T-helper 17 cell (primary cell): Measurements from ENCODE around the gene PTCD2. TPM values are rescaled to one million over a fixed set of nuclear protein-coding genes. Genes with fewer than 3 reads are reported as not detected.

ENCODE experiments used
- ATAC-seq: fragments of 150-1000 bp; cut with Tn5 transposase; 2 replicates; pipeline ENCODE4 v1.10.0; 2021; ENCODE audit warnings: mild to moderate bottlenecking, moderate library complexity
- DNase-seq, 3 donors: peaks; one replicate each; pipeline versions ENCODE4 v3.0.0 to v3.0.0-alpha.2; 2020 to 2021
- H3K9me3 ChIP-seq: one replicate; pipeline ENCODE4 v1.7.0; 2013; ENCODE audit warnings: low read length, mild to moderate bottlenecking; ENCODE audit not compliant: control insufficient read depth, poor library complexity, severe bottlenecking
- H3K27ac Mint-ChIP-seq: one replicate; pipeline ENCODE4 v1.8.0; 2022; ENCODE audit warnings: mild to moderate bottlenecking, moderate library complexity, mixed read lengths
- H3K27me3 Mint-ChIP-seq: one replicate; pipeline ENCODE4 v1.8.0; 2022; ENCODE audit warnings: mixed read lengths
- H3K36me3 Mint-ChIP-seq: one replicate; pipeline ENCODE4 v1.8.0; 2022; ENCODE audit warnings: low read depth, mixed read lengths
- H3K4me1 Mint-ChIP-seq: one replicate; pipeline ENCODE4 v1.8.0; 2022; ENCODE audit warnings: mild to moderate bottlenecking, mixed read lengths
- H3K4me3 Mint-ChIP-seq: one replicate; pipeline ENCODE4 v1.8.0; 2022; ENCODE audit warnings: mild to moderate bottlenecking, moderate library complexity, mixed read lengths
- total RNA-seq, 4 donors: library from RNA in 2 of 4; stranded (reverse) in 2 of 4; gene quantifications; one replicate each; pipeline ENCODE4 v1.2.3 and lab custom pipeline; 2022 to 2026

The PTCD2 gene
- total RNA-seq, 2 donors from 2014 or later: 4.0 to 5.9 TPM

GRCh38 chr5:72330712-72331111, 10.5 kb downstream of the PTCD2 start:
- Mint-ChIP-seq H3K27ac (no peak overlapping the region), H3K27me3 (no peaks in the 10 kb centered on the region), H3K36me3 (peaks cover 22% of the 10 kb centered on the region), H3K4me1 (peaks cover 17% of the 10 kb centered on the region), H3K4me3 (no peak overlapping the region)
- H3K9me3 ChIP-seq: no peaks in the 10 kb centered on the region
- DNase-seq: no peak
- ATAC-seq: no peak

- peaks cover 10% of the 10 kb centered on the region for H3K36me3 Mint-ChIP-seq
- H3K4me3 Mint-ChIP-seq: no peak overlapping the region
Measured at GRCh38 chr5:72337159-72337558, 17.0 kb downstream of the PTCD2 start.

GRCh38 chr5:72338689-72339209, 18.6 kb downstream of the PTCD2 start:
- DNase-seq (no peak), ATAC-seq (no peak)
- H3K4me3 Mint-ChIP-seq: no peak overlapping the region
- no peaks in the 10 kb centered on the region for H3K9me3 ChIP-seq
- H3K4me1 Mint-ChIP-seq: peaks cover 9% of the 10 kb centered on the region
- H3K36me3 Mint-ChIP-seq: peaks cover 8% of the 10 kb centered on the region
- H3K27me3 Mint-ChIP-seq: no peaks in the 10 kb centered on the region
- no peak overlapping the region for H3K27ac Mint-ChIP-seq

More at GRCh38 chr5:72337159-72337558, 17.0 kb downstream of the PTCD2 start:
- ATAC-seq (no peak), DNase-seq (no peak)
- Mint-ChIP-seq H3K4me1 (peaks cover 11% of the 10 kb centered on the region), H3K27me3 (no peaks in the 10 kb centered on the region), H3K27ac (no peak overlapping the region)
- H3K9me3 ChIP-seq: no peaks in the 10 kb centered on the region

GRCh38 chr5:72346398-72346797, 26.2 kb downstream of the PTCD2 start:
- no peaks in the 10 kb centered on the region for H3K9me3 ChIP-seq
- DNase-seq: no peak
- H3K36me3 Mint-ChIP-seq: peaks cover 14% of the 10 kb centered on the region
- no peak overlapping the region for H3K4me3 Mint-ChIP-seq
- no peak for ATAC-seq
- no peaks in the 10 kb centered on the region for H3K27me3 Mint-ChIP-seq
- peak overlapping the region; percentile 16 for H3K27ac Mint-ChIP-seq
- H3K4me1 Mint-ChIP-seq: peaks cover 7% of the 10 kb centered on the region

GRCh38 chr5:72347801-72348308, 27.7 kb downstream of the PTCD2 start:
- Mint-ChIP-seq H3K4me1 (peaks cover 8% of the 10 kb centered on the region), H3K36me3 (peaks cover 15% of the 10 kb centered on the region), H3K27me3 (no peaks in the 10 kb centered on the region), H3K27ac (no peak overlapping the region), H3K4me3 (no peak overlapping the region)
- ATAC-seq (no peak), DNase-seq (no peak)
- H3K9me3 ChIP-seq: no peaks in the 10 kb centered on the region

- no peak overlapping the region for H3K27ac Mint-ChIP-seq
- DNase-seq (no peak), ATAC-seq (no peak)
- no peak overlapping the region for H3K4me3 Mint-ChIP-seq
- H3K36me3 Mint-ChIP-seq: peaks cover 12% of the 10 kb centered on the region
- H3K9me3 ChIP-seq: no peaks in the 10 kb centered on the region
- peaks cover 7% of the 10 kb centered on the region for H3K4me1 Mint-ChIP-seq
- no peaks in the 10 kb centered on the region for H3K27me3 Mint-ChIP-seq
Measured at GRCh38 chr5:72351376-72351775, 31.2 kb downstream of the PTCD2 start.

GRCh38 chr5:72352616-72353015, 32.4 kb downstream of the PTCD2 start:
- no peak for DNase-seq
- Mint-ChIP-seq H3K27ac (no peak overlapping the region), H3K4me1 (peaks cover 7% of the 10 kb centered on the region), H3K4me3 (no peak overlapping the region), H3K27me3 (no peaks in the 10 kb centered on the region), H3K36me3 (peaks cover 9% of the 10 kb centered on the region)
- ATAC-seq: no peak
- H3K9me3 ChIP-seq: no peaks in the 10 kb centered on the region

- no peak overlapping the region for H3K27ac Mint-ChIP-seq
- peaks cover 10% of the 10 kb centered on the region for H3K36me3 Mint-ChIP-seq
- peaks cover 7% of the 10 kb centered on the region for H3K4me1 Mint-ChIP-seq
- H3K4me3 Mint-ChIP-seq: no peak overlapping the region
- H3K9me3 ChIP-seq: no peaks in the 10 kb centered on the region
- no peaks in the 10 kb centered on the region for H3K27me3 Mint-ChIP-seq
- ATAC-seq: no peak
- no peak for DNase-seq
Measured at GRCh38 chr5:72353046-72353445, 32.9 kb downstream of the PTCD2 start.

GRCh38 chr5:72355706-72356299, 35.6 kb downstream of the PTCD2 start:
- no peak overlapping the region for H3K27ac Mint-ChIP-seq
- ATAC-seq: no peak
- DNase-seq: no peak
- H3K36me3 Mint-ChIP-seq: peaks cover 8% of the 10 kb centered on the region
- H3K4me3 Mint-ChIP-seq: no peak overlapping the region
- no peaks in the 10 kb centered on the region for H3K9me3 ChIP-seq
- no peaks in the 10 kb centered on the region for H3K27me3 Mint-ChIP-seq
- H3K4me1 Mint-ChIP-seq: peaks cover 2% of the 10 kb centered on the region

GRCh38 chr5:72356361-72356760, 36.2 kb downstream of the PTCD2 start:
- Mint-ChIP-seq H3K36me3 (peaks cover 8% of the 10 kb centered on the region), H3K4me3 (no peak overlapping the region), H3K27me3 (no peaks in the 10 kb centered on the region), H3K27ac (no peak overlapping the region), H3K4me1 (peaks cover 2% of the 10 kb centered on the region)
- ATAC-seq (no peak), DNase-seq (no peak)
- H3K9me3 ChIP-seq: no peaks in the 10 kb centered on the region

- no peak overlapping the region for H3K27ac Mint-ChIP-seq
- no peaks in the 10 kb centered on the region for H3K4me1 Mint-ChIP-seq
- peaks cover 10% of the 10 kb centered on the region for H3K36me3 Mint-ChIP-seq
- H3K9me3 ChIP-seq: no peaks in the 10 kb centered on the region
- no peak overlapping the region for H3K4me3 Mint-ChIP-seq
- ATAC-seq: no peak
- H3K27me3 Mint-ChIP-seq: no peaks in the 10 kb centered on the region
- DNase-seq: no peak
Measured at GRCh38 chr5:72358925-72359324, 38.8 kb downstream of the PTCD2 start.

- no peaks in the 10 kb centered on the region for H3K4me1 Mint-ChIP-seq
- no peaks in the 10 kb centered on the region for H3K27me3 Mint-ChIP-seq
- no peaks in the 10 kb centered on the region for H3K9me3 ChIP-seq
- H3K27ac Mint-ChIP-seq: no peak overlapping the region
- H3K4me3 Mint-ChIP-seq: no peak overlapping the region
- no peak for DNase-seq
- peaks cover 10% of the 10 kb centered on the region for H3K36me3 Mint-ChIP-seq
- no peak for ATAC-seq
Measured at GRCh38 chr5:72359886-72360285, 39.7 kb downstream of the PTCD2 start.

GRCh38 chr5:72363166-72363802, 43.1 kb downstream of the PTCD2 start:
- no peak for ATAC-seq
- DNase-seq: no peak
- H3K9me3 ChIP-seq: no peaks in the 10 kb centered on the region
- Mint-ChIP-seq H3K27ac (no peak overlapping the region), H3K36me3 (peaks cover 7% of the 10 kb centered on the region), H3K27me3 (no peaks in the 10 kb centered on the region), H3K4me3 (no peak overlapping the region), H3K4me1 (peaks cover 2% of the 10 kb centered on the region)

- ATAC-seq: no peak
- Mint-ChIP-seq H3K36me3 (peaks cover 7% of the 10 kb centered on the region), H3K27ac (no peak overlapping the region), H3K4me3 (no peak overlapping the region), H3K27me3 (no peaks in the 10 kb centered on the region), H3K4me1 (peaks cover 3% of the 10 kb centered on the region)
- no peak for DNase-seq
- H3K9me3 ChIP-seq: no peaks in the 10 kb centered on the region
Measured at GRCh38 chr5:72364171-72364570, 44.0 kb downstream of the PTCD2 start.
